PC-3 (cell line): Measurements from ENCODE around the gene GFRA1. TPM values are rescaled to one million over a fixed set of nuclear protein-coding genes. Genes with fewer than 3 reads are reported as not detected.

ENCODE experiments used
- ATAC-seq: fragments of 200-7000 bp; cut with Tn5 transposase; 2 replicates; pipeline ENCODE4 v1.9.1; 2020; ENCODE audit warnings: mild to moderate bottlenecking, moderate library complexity
- BruUV-seq: library from RNA; stranded (reverse); fragments of 400-500 nt; replicated peaks from 2 replicates; lab custom pipeline; 2021; lab: Mats Ljungman, UMichigan
- CTCF ChIA-PET: fragments of 300-600 bp; sonication (Branson Sonifier 250); formaldehyde crosslinking; loops from one replicate; lab custom pipeline; 2022; ENCODE audit warnings: antibody characterized with exemption; lab: Charles Lee
- POLR2A ChIA-PET: fragments of 300-600 bp; sonication (Branson Sonifier 250); formaldehyde crosslinking; loops from one replicate; lab custom pipeline; 2022; ENCODE audit warnings: antibody characterized with exemption; ENCODE audit not compliant: unreplicated experiment; lab: Charles Lee
- DNase-seq: peaks from one replicate; pipeline ENCODE4 v3.0.0-alpha.2; 2015
- H2AFZ ChIP-seq: fragments of 300-600 bp; sonication (generic); 2 replicates; pipeline ENCODE4 v1.6.0; 2016; ENCODE audit warnings: antibody characterized with exemption, low read length
- H3F3A ChIP-seq: fragments of 300-600 bp; sonication (generic); one replicate; pipeline ENCODE4 v1.6.0; 2017; ENCODE audit warnings: antibody characterized with exemption, low read length, control low read depth, mild to moderate bottlenecking; ENCODE audit not compliant: unreplicated experiment
- H3K27ac ChIP-seq: fragments of 300-600 bp; sonication (generic); 2 replicates; pipeline ENCODE4 v1.5.1; 2016; ENCODE audit warnings: mild to moderate bottlenecking, low read length
- H3K27me3 ChIP-seq: fragments of 300-600 bp; sonication (generic); 2 replicates; pipeline ENCODE4 v1.6.1; 2016; ENCODE audit warnings: low read length, mixed read lengths
- H3K36me3 ChIP-seq: fragments of 300-600 bp; sonication (generic); 2 replicates; pipeline ENCODE4 v1.6.1; 2016; ENCODE audit warnings: low read depth, mixed run types, low read length, mixed read lengths
- H3K4me1 ChIP-seq: fragments of 300-600 bp; sonication (generic); 2 replicates; pipeline ENCODE4 v1.5.1; 2016; ENCODE audit warnings: low read length; ENCODE audit not compliant: insufficient read depth
- H3K4me2 ChIP-seq: fragments of 300-600 bp; sonication (generic); 2 replicates; pipeline ENCODE4 v1.6.0; 2016; ENCODE audit warnings: low read length
- H3K4me3 ChIP-seq: fragments of 300-600 bp; sonication (generic); 2 replicates; pipeline ENCODE4 v1.5.1; 2016; ENCODE audit warnings: mild to moderate bottlenecking, low read length, mixed read lengths
- H3K79me2 ChIP-seq: fragments of 300-600 bp; sonication (generic); 2 replicates; pipeline ENCODE4 v1.6.1; 2017; ENCODE audit warnings: low read length, mixed read lengths
- H3K9ac ChIP-seq: fragments of 300-600 bp; sonication (generic); 2 replicates; pipeline ENCODE4 v1.6.0; 2016; ENCODE audit warnings: mild to moderate bottlenecking, low read length
- H3K9me2 ChIP-seq: fragments of 300-600 bp; sonication (generic); replicated peaks from 2 replicates; pipeline ENCODE4 v1.6.1; 2016; ENCODE audit warnings: mixed run types, low read length, mixed read lengths
- H3K9me3 ChIP-seq: fragments of 300-600 bp; sonication (generic); 2 replicates; pipeline ENCODE4 v1.6.1; 2016; ENCODE audit warnings: low read length, mixed read lengths
- H4K20me1 ChIP-seq: fragments of 300-600 bp; sonication (generic); 2 replicates; pipeline ENCODE4 v1.6.1; 2016; ENCODE audit warnings: low read length, mixed read lengths
- CTCF ChIP-seq: fragments of 300-600 bp; sonication (generic); conservative IDR thresholded peaks from 2 replicates; pipeline ENCODE4 v1.5.1; 2017; ENCODE audit warnings: antibody characterized with exemption, low read depth, mild to moderate bottlenecking, low read length
- EZH2 ChIP-seq: fragments of 300-600 bp; sonication (generic); IDR thresholded peaks from one replicate; pipeline ENCODE4 v1.6.1; 2017; ENCODE audit warnings: antibody characterized with exemption, mild to moderate bottlenecking, low read length; ENCODE audit not compliant: unreplicated experiment
- EZH2phosphoT487 ChIP-seq: fragments of 300-600 bp; sonication (generic); IDR thresholded peaks from 2 replicates; pipeline ENCODE4 v1.6.1; 2018; ENCODE audit warnings: mild to moderate bottlenecking, antibody characterized with exemption, low read length, borderline replicate concordance
- intact Hi-C: fragments of 100-400 bp; cut with micrococcal nuclease; formaldehyde crosslinking; loops from 2 replicates; pipeline ENCODE4 v1.9.0; 2023
- total RNA-seq: library from RNA; depleted of rRNA; stranded (reverse); fragments of >200 nt; gene quantifications from 2 replicates; pipeline ENCODE4 v1.2.3, GENCODE V29; 2014

The GFRA1 gene
- total RNA-seq, 1 experiment from 2014 or later, result not detected

GRCh38 chr10:116233230-116233629, 39.8 kb downstream of the GFRA1 start:
- no peaks in the 10 kb centered on the region for H3K36me3 ChIP-seq
- DNase-seq (no peak), ATAC-seq (no peak)
- no peaks in the 10 kb centered on the region for H3K9me2 ChIP-seq
- no peaks in the 10 kb centered on the region for H3F3A ChIP-seq
- H3K4me1 ChIP-seq, result no peaks in the 10 kb centered on the region
- ChIA-PET POLR2A (no interaction called here), CTCF (no interaction called here)
- H3K4me2 ChIP-seq, result no peak overlapping the region
- H3K79me2 ChIP-seq, result no peaks in the 10 kb centered on the region
- no peak overlapping the region for H3K27ac ChIP-seq
- no peak overlapping the region for H2AFZ ChIP-seq
- intact Hi-C loops, result no loop called here
- H4K20me1 ChIP-seq, result no peaks in the 10 kb centered on the region
- no peak for TF ChIP-seq EZH2phosphoT487
- TF ChIP-seq EZH2, result no peak
- TF ChIP-seq CTCF, result no peak
- no peak overlapping the region for H3K4me3 ChIP-seq
- H3K27me3 ChIP-seq, result no peaks in the 10 kb centered on the region
- H3K9me3 ChIP-seq, result no peaks in the 10 kb centered on the region
- no peak overlapping the region for H3K9ac ChIP-seq
- BruUV-seq, result no TSS peak

- no peak for TF ChIP-seq CTCF
- TF ChIP-seq EZH2, result no peak
- no peak for TF ChIP-seq EZH2phosphoT487
- ATAC-seq (no peak), DNase-seq (no peak)
- Histone ChIP-seq H3K4me3 (no peak overlapping the region), H4K20me1 (no peaks in the 10 kb centered on the region), H3K27ac (no peak overlapping the region), H3F3A (no peaks in the 10 kb centered on the region), H3K36me3 (no peaks in the 10 kb centered on the region), H2AFZ (no peak overlapping the region), H3K27me3 (no peaks in the 10 kb centered on the region), H3K4me1 (no peaks in the 10 kb centered on the region), H3K4me2 (no peak overlapping the region), H3K9me3 (no peaks in the 10 kb centered on the region), H3K9ac (no peak overlapping the region), H3K9me2 (no peaks in the 10 kb centered on the region), H3K79me2 (no peaks in the 10 kb centered on the region)
- BruUV-seq, result no TSS peak
- intact Hi-C loops, result no loop called here
- CTCF ChIA-PET, result no interaction called here
- POLR2A ChIA-PET, result no interaction called here
These were observed 40.4 kb downstream of the GFRA1 start for GRCh38 chr10:116232613-116233012.

- H3K4me1 ChIP-seq, result no peaks in the 10 kb centered on the region
- no peak for ATAC-seq
- H3K4me2 ChIP-seq, result no peak overlapping the region
- ChIA-PET CTCF (no interaction called here), POLR2A (no interaction called here)
- no peak overlapping the region for H3K27ac ChIP-seq
- intact Hi-C loops, result no loop called here
- no peak overlapping the region for H3K4me3 ChIP-seq
- no peaks in the 10 kb centered on the region for H3F3A ChIP-seq
- no peaks in the 10 kb centered on the region for H3K27me3 ChIP-seq
- no peak for DNase-seq
- H3K9me2 ChIP-seq, result no peaks in the 10 kb centered on the region
- BruUV-seq, result no TSS peak
- H3K79me2 ChIP-seq, result no peaks in the 10 kb centered on the region
- TF ChIP-seq CTCF (no peak), EZH2 (no peak), EZH2phosphoT487 (no peak)
- no peak overlapping the region for H3K9ac ChIP-seq
- no peak overlapping the region for H2AFZ ChIP-seq
- H3K36me3 ChIP-seq, result no peaks in the 10 kb centered on the region
- H4K20me1 ChIP-seq, result no peaks in the 10 kb centered on the region
- no peaks in the 10 kb centered on the region for H3K9me3 ChIP-seq
These were observed 46.2 kb downstream of the GFRA1 start for GRCh38 chr10:116226766-116227165.
